Activated naive CD4-positive, alpha-beta T cell treated with anti-CD3 and anti-CD28 coated beads, Interleukin-2, amount 10 ng/mL, durations not matched to agents 7 days and 5 days (primary cell): ENCODE data around the gene TMEM120B.
A peak's percentile ranks its signal among the peaks of the same experiment; 100 is the strongest.
"Not testable (repeated sequence)": the region's sequence is repeated elsewhere in the genome, so short reads cannot be mapped to it uniquely, and the experiment has no call there.

Experiments
- CTCF ChIA-PET: fragments of 350-600 bp; sonication (Branson Sonifier 250); formaldehyde crosslinking; loops from one replicate; lab custom pipeline; 2021; ENCODE audit warnings: antibody characterized with exemption; lab: Charles Lee
- DNase-seq: peaks from one replicate; pipeline ENCODE4 v3.0.0-alpha.2; 2020
- H3K27ac Mint-ChIP-seq: one replicate; pipeline ENCODE4 v1.8.0; 2021; ENCODE audit warnings: mild to moderate bottlenecking, moderate library complexity, mixed read lengths
- H3K27me3 Mint-ChIP-seq: one replicate; pipeline ENCODE4 v1.8.0; 2021; ENCODE audit warnings: mild to moderate bottlenecking, mixed read lengths
- H3K36me3 Mint-ChIP-seq: one replicate; pipeline ENCODE4 v1.8.0; 2021; ENCODE audit warnings: mixed read lengths
- H3K4me1 Mint-ChIP-seq: one replicate; pipeline ENCODE4 v1.8.0; 2021; ENCODE audit warnings: mixed read lengths
- H3K4me3 Mint-ChIP-seq: one replicate; pipeline ENCODE4 v1.8.0; 2021; ENCODE audit warnings: mild to moderate bottlenecking, moderate library complexity, mixed read lengths
- H3K9me3 Mint-ChIP-seq: one replicate; pipeline ENCODE4 v1.8.0; 2021; ENCODE audit warnings: mixed read lengths

TMEM120B gene

DNA sequence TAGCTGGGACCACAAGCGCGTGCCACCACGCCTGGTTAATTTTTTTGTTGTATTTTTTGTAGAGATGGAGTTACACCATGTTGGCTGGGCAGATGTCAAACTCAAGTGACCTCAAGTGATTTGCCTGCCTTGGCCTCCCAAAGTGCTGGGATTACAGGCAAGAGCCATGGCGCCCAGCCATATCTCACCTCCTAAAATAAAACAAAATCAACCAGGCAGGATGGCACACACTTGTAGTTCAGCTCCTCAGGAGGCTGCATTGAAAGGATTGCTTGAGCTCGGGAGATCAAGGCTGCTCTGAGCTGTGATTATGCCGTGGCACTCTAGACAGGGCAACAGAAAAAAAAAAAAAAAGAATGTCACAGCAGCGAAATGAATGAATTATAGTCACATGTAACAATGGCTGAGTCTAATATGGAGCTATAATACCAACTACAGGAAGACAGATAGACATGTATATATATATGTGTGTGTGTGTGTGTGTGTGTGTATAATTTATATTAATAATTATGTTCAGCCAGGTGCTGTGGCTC lies 19.3 kb upstream of the TMEM120B start:
- H3K9me3 Mint-ChIP-seq: no peaks in the 10 kb centered on the region
- peaks cover 6% of the 10 kb centered on the region for H3K4me1 Mint-ChIP-seq
- H3K27ac Mint-ChIP-seq: no peak overlapping the region
- no peak overlapping the region for H3K4me3 Mint-ChIP-seq
- peaks cover 17% of the 10 kb centered on the region for H3K27me3 Mint-ChIP-seq
- CTCF ChIA-PET: interaction anchor here (2.0 to 2.5 kb wide), 2 partner anchors 80 to 101 kb away, joined by 15 to 21 read pairs; partner anchors contain the start of gene RHOF
- no peak for DNase-seq
- H3K36me3 Mint-ChIP-seq: no peaks in the 10 kb centered on the region

DNA sequence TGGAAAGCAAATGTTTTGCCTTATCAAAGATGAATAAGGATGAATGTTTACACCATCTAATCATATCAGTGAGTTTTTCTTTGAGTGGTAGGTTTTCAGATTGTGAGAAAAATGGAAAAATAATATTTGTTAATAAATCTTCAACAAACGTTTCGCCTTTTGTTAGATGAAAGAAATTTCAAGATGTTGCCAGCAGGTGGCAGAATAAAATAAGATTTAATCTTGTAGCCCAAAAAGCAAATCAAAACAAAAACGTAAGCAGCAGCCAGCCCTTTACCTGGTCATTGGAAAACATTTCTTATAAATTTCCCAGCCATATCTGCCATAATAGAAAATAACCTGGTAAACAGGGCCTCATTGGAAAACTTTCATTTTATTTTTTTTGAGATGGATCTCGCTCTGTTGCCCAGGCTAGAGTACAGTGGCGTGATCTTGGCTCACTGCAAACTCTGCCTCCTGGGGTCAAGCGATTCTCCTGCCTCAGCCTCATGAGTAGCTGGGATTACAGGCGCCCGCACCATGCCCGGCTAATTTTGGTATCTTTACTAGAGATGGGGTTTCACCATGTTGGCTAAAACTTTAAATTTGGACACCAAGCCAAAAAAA lies 15.4 kb upstream of the TMEM120B start:
- Mint-ChIP-seq H3K9me3 (no peaks in the 10 kb centered on the region), H3K36me3 (no peaks in the 10 kb centered on the region), H3K27me3 (peaks cover 19% of the 10 kb centered on the region), H3K4me3 (no peak overlapping the region), H3K4me1 (peaks cover 2% of the 10 kb centered on the region), H3K27ac (no peak overlapping the region)
- CTCF ChIA-PET: interaction anchor here (0.7 to 5.9 kb wide), 6 partner anchors 71 to 322 kb away, joined by 3 to 45 read pairs (median 5); partner anchors contain the start of gene RHOF
- DNase-seq: peak; percentile 37

DNA sequence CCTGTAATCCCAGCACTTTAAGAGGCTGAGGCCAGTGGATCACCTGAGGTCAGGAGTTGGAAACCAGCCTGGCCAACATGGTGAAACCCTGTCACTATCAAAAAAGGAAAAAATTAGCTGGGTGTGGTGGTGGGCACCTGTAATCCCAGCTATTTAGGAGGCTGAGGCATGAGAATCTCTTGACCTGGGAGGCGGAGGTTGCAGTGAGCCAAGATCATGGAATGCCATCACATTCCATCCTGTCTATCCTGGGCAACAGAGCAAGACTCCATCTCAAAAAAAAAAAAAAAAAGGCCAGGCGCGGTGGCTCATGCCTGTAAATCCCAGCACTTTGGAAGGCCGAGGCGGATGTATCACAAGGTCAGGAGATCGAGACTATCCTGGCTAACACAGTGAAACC lies 14.7 kb upstream of the TMEM120B start:
- peaks cover 19% of the 10 kb centered on the region for H3K27me3 Mint-ChIP-seq
- CTCF ChIA-PET: interaction anchor here (0.7 to 5.9 kb wide), 7 partner anchors 70 to 323 kb away, joined by 3 to 45 read pairs (median 3); partner anchors contain the start of gene RHOF
- not testable (repeated sequence) for H3K4me1 Mint-ChIP-seq, H3K9me3 Mint-ChIP-seq, H3K27ac Mint-ChIP-seq, H3K4me3 Mint-ChIP-seq, DNase-seq, H3K36me3 Mint-ChIP-seq

DNA sequence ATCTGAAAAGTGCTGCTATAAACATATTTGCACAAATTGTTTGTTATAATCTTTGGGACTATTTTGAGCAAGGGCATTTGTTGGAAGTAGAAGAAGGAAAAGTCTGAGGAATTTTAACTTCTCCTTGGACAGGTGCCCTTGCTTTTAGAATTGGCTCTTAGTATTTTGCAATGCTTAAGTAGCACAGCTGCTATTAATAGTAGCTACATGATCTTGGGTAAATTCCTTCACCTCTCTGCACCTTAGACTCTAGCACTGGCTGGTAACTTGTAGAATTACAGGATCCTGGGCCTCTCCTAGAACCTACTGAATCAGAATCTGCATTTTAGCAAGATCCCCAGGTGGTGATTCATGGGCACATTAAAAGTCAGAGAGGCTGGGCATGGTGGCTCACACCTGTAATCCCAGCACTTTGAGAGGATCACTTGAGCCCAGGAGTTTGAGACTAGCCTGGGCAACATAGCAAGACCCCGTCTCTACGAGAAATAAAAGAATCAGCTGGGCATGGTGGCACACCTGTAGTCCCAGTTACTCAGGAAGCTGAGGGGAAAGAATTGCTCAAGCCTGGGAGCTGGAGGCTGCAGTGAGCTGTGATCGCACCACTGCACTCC lies 10.8 kb upstream of the TMEM120B start:
- Mint-ChIP-seq H3K4me1 (peaks cover 2% of the 10 kb centered on the region), H3K27ac (no peak overlapping the region), H3K9me3 (peaks cover 5% of the 10 kb centered on the region), H3K27me3 (peaks cover 33% of the 10 kb centered on the region), H3K4me3 (no peak overlapping the region), H3K36me3 (no peaks in the 10 kb centered on the region)
- DNase-seq: no peak
- CTCF ChIA-PET: interaction anchor here (2.1 to 5.9 kb wide), 2 partner anchors 72 to 92 kb away, joined by 10 to 45 read pairs; partner anchors contain the start of gene RHOF

DNA sequence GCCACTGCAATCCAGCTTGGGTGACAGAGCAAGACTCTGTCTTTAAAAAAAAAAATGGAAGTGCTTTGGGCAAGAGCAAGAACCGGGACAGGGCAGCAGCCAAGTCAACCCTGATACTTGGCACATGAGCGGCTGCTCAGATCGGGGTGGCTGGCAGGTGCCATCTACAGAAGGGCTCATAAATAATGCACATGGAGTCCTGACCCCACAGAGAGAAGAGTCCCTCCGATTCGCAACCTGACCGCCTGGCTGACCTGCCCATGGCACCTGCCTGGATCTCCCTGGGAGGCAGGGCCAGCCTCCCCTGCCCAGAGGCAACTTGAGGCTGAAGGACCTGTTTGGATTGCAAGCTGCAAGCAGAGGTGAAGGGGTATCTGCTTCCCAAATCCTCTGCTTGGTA lies 9.6 kb upstream of the TMEM120B start:
- CTCF ChIA-PET: interaction anchor here (1.7 to 5.9 kb wide), 3 partner anchors 70 to 91 kb away, joined by 6 to 45 read pairs (median 10); partner anchors contain the start of gene RHOF
- Mint-ChIP-seq H3K36me3 (no peaks in the 10 kb centered on the region), H3K4me3 (no peak overlapping the region), H3K4me1 (no peaks in the 10 kb centered on the region), H3K27ac (no peak overlapping the region), H3K9me3 (peaks cover 5% of the 10 kb centered on the region), H3K27me3 (peaks cover 33% of the 10 kb centered on the region)
- DNase-seq: no peak

DNA sequence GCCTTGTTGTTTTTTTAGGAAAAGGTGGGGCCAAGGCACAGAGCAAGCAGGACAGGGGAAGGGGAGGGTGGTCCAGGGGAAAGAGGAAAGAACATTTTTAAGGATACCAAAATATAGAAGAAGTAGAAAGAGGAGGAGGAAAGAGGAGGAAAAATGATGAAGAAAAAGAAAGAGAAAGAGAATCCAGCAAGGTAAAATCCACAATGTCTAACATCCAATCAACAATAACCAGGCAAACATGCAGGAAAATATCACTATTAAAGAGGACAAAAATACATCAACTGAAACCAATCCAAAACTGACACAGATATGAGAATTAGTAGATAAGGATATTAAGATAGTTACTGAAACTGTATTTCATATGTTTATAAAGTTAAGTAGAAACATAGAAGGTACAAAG lies 7.0 kb upstream of the TMEM120B start:
- peaks cover 14% of the 10 kb centered on the region for H3K4me1 Mint-ChIP-seq
- peaks cover 5% of the 10 kb centered on the region for H3K9me3 Mint-ChIP-seq
- H3K36me3 Mint-ChIP-seq: no peaks in the 10 kb centered on the region
- CTCF ChIA-PET: no interaction called here
- no peak overlapping the region for H3K27ac Mint-ChIP-seq
- H3K27me3 Mint-ChIP-seq: peaks cover 42% of the 10 kb centered on the region
- no peak for DNase-seq
- H3K4me3 Mint-ChIP-seq: no peak overlapping the region

DNA sequence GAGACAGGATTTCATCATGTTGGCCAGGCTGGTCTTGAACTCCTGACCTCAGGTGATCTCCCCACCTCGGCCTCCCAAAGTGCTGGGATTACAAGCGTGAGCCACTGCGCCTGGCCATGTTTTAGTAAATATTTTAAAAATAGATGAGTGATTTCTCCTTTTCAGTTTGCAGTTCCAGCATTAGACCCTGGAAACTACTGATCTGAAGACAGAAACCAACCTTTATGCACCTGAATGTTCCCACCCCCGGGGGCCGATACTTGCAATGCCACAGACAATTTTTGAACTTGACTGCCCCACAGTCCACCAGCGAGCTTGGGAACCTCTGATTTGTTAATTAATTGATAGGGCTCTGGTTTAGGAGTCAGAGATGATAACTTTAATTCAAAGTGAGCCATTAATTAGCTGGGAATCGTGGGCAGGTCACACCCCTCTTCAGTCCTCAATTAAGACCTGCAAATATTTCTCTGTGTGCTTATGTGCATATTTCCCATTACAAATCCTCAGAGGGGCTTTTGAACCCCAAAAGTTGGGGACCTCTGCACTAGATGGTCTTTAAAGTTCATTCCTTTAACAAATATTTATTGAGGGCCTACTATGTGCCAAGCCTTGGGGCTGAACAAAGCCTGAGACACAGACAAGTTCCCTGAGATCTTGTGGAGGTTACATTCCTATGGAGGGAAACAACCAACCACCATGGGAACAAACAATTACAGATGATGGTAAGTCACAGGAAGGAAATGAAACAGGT lies 4.1 kb upstream of the TMEM120B start:
- no peak for DNase-seq
- H3K4me3 Mint-ChIP-seq: no peak overlapping the region
- no peak overlapping the region for H3K27ac Mint-ChIP-seq
- peaks cover 32% of the 10 kb centered on the region for H3K4me1 Mint-ChIP-seq
- CTCF ChIA-PET: interaction anchor here (0.6 to 1.7 kb wide), 2 partner anchors 86 to 557 kb away, joined by 3 to 6 read pairs; partner anchors contain the start of gene RHOF
- peaks cover 5% of the 10 kb centered on the region for H3K9me3 Mint-ChIP-seq
- H3K36me3 Mint-ChIP-seq: no peaks in the 10 kb centered on the region
- peaks cover 23% of the 10 kb centered on the region for H3K27me3 Mint-ChIP-seq

DNA sequence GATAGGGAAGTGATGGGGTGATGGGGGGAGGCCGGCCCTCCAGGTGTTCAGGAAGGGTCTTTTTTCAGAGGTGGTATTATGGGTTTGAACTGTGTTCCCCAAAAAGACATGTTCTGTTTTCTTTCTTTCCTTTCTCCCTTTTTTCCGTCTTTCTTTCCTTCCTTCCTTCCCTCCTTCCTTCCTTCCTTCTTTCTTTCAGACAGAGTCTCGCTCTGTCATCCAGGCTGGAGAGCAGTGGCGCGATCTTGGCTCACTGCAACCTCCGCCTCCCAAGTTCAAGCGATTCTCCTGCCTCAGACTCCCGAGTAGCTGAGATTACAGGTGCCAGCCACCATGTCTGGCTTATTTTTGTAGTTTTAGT lies 3.5 kb upstream of the TMEM120B start:
- H3K27ac Mint-ChIP-seq, H3K4me3 Mint-ChIP-seq, H3K36me3 Mint-ChIP-seq, DNase-seq, H3K9me3 Mint-ChIP-seq: not testable (repeated sequence)
- CTCF ChIA-PET: interaction anchor here (1.7 kb wide), 1 partner anchor 85 kb away, joined by 6 read pairs; the partner anchor contains the start of gene RHOF
- H3K4me1 Mint-ChIP-seq: peaks cover 37% of the 10 kb centered on the region
- peaks cover 17% of the 10 kb centered on the region for H3K27me3 Mint-ChIP-seq

DNA sequence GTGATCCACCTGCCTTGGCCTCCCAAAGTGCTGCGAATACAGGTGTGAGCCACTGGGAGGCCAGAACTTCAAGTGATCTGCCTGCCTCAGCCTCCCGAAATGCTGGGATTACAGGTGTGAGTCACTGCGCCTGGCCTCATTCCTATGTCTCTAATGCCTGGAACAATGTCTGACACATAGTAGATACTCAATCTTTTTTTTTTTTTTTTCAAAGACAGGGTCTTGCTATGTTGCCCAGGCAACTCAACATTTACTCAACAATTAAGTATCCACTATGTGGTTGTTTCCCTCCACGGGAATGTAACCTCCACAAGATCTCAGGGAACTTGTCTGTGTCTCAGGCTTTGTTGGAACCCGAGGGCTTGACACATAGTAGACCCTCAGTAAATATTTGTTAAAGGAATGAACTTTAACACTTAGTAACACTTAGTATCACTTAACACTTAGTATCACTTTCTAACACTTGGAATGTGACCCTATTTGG lies 3.0 kb upstream of the TMEM120B start:
- CTCF ChIA-PET: interaction anchor here (0.7 to 1.7 kb wide), 2 partner anchors 20 to 85 kb away, joined by 3 to 6 read pairs; partner anchors contain the start of gene RHOF
- H3K36me3 Mint-ChIP-seq: no peaks in the 10 kb centered on the region
- no peak overlapping the region for H3K27ac Mint-ChIP-seq
- peaks cover 37% of the 10 kb centered on the region for H3K4me1 Mint-ChIP-seq
- no peak overlapping the region for H3K4me3 Mint-ChIP-seq
- peaks cover 14% of the 10 kb centered on the region for H3K27me3 Mint-ChIP-seq
- peaks cover 5% of the 10 kb centered on the region for H3K9me3 Mint-ChIP-seq
- DNase-seq: no peak

DNA sequence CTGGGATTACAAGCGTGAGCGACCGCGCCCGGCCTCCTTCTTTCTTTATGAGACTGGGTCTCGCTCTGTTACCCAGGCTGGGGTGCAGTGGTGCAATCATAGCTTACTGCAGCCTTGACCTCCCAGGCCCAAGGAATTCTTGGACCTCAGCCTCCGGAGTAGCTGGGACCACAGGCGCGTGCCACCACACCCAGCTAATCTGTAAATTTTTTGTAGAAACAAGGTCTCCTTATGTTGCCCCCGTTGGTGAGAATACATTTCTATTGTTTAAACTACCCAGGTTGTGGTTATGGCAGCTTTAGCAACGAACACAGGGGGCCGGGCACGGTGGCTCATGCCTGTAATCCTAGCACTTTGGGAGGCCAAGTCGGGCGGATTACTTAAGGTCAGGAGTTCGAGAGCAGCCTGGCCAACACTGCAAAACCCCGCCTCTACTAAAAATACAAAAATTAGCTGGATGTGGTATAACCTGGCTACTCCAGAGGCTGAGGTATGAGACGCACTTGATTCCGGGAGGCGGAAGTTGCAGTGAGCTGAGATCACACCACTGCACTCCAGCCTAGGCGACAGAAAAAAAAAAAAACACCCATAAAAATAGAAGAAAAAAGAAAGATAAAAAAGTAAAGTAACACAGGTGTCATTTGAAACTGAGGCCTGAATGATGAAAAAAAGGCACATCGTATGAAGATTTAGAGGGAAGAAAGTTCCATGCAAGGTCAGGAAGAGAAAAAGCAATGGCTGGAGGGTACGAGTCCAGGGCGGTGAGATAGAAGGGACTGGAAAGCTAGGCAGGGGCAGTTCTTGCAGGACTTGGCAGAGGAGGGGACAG lies 977 bp upstream of the TMEM120B start:
- Mint-ChIP-seq H3K4me3 (peak overlapping the region; percentile 85), H3K27ac (peak overlapping the region; percentile 93), H3K4me1 (peaks cover 37% of the 10 kb centered on the region), H3K9me3 (no peaks in the 10 kb centered on the region), H3K27me3 (peaks cover 10% of the 10 kb centered on the region), H3K36me3 (peaks cover 2% of the 10 kb centered on the region)
- CTCF ChIA-PET: interaction anchor here (0.6 to 3.2 kb wide), 8 partner anchors 10 to 217 kb away, joined by 3 to 18 read pairs (median 4); partner anchors contain the start of genes ORAI1 and RHOF
- peak; percentile 61 for DNase-seq

DNA sequence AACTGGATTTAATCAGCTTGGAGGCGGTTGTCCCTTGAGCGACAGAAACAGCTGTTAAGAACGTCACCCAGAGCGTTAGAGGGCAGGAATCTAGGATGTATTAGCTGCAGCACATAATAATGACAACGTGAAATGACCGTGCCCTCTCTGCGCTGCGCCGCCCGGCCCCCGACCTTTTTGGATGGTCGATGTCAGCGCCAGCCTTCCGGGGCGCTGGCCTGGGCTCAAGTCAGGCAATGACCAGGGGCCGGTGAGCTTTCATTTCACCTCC lies 427 bp upstream of the TMEM120B start:
- Mint-ChIP-seq H3K4me1 (peaks cover 37% of the 10 kb centered on the region), H3K36me3 (peaks cover 2% of the 10 kb centered on the region), H3K27ac (peak overlapping the region; percentile 93), H3K4me3 (peak overlapping the region; percentile 85), H3K9me3 (no peaks in the 10 kb centered on the region), H3K27me3 (peaks cover 10% of the 10 kb centered on the region)
- peak; percentile 48 for DNase-seq
- CTCF ChIA-PET: interaction anchor here (0.6 to 3.2 kb wide), 6 partner anchors 10 to 85 kb away, joined by 3 to 18 read pairs (median 4); partner anchors contain the start of genes ORAI1 and RHOF

DNA sequence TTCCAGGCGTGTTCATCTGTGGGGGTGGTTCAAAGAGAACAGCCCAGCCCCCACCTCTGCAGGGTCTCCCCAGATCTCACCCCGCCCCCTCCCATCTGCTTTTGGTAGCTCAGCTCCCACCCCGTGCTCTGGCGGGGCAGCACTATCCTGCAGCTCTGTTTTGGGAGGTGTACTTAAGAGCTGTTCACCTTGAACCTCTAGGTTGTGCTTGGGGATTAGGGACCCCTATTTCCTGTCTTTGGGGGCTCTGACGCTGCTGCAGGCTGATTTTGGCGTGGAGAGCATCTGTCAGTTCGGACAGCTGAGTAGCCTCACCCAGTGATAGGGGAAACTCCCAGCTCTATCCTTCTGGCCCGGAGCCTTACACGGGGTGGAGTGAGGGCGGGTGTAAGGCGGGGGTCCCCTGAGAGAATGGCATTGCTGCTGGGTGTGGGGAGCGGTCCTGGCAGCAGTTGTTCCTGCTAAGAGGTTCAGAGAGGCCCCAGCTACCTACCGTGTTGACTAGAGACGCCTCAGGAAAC lies 765 bp downstream of the TMEM120B start:
- Mint-ChIP-seq H3K9me3 (no peaks in the 10 kb centered on the region), H3K27ac (peak overlapping the region; percentile 79), H3K36me3 (peaks cover 2% of the 10 kb centered on the region), H3K27me3 (peaks cover 10% of the 10 kb centered on the region), H3K4me1 (peaks cover 38% of the 10 kb centered on the region), H3K4me3 (peak overlapping the region; percentile 85)
- CTCF ChIA-PET: interaction anchor here (0.5 to 3.2 kb wide), 4 partner anchors 60 to 485 kb away, joined by 3 to 18 read pairs (median 11); partner anchors contain the start of gene RHOF
- DNase-seq: no peak

DNA sequence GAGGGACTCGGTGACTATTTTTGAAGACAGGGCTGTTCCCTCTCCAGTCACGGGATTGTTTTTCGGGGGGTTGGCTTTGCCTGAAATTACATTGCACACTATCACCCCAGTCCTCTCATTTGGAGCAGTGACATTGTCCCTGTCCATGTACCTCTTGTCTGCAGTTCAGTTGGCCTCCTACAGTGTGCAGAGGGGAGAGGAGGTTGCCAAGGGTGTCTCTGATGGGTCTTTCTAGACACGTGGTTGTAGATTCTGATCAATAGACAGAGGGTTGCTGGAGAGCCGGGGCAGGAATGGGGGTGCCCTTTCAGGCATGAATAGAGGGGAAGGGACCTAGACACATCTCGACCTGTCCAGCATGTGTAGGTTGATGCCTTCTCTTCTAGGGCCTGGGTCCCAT lies 1.2 kb downstream of the TMEM120B start:
- CTCF ChIA-PET: interaction anchor here (0.5 to 3.2 kb wide), 5 partner anchors 59 to 485 kb away, joined by 3 to 18 read pairs (median 4); partner anchors contain the start of gene RHOF

More for the DNA sequence above, 1.2 kb downstream of the TMEM120B start:
- Mint-ChIP-seq H3K4me1 (peaks cover 41% of the 10 kb centered on the region), H3K4me3 (peak overlapping the region; percentile 85), H3K27ac (peak overlapping the region; percentile 28), H3K36me3 (peaks cover 2% of the 10 kb centered on the region), H3K9me3 (no peaks in the 10 kb centered on the region), H3K27me3 (peaks cover 10% of the 10 kb centered on the region)
- no peak for DNase-seq
